MM.1S (cell line): ENCODE results near the gene UGT3A1.
"Not testable (repeated sequence)": the region's sequence is repeated elsewhere in the genome, so short reads cannot be mapped to it uniquely, and the experiment has no call there.

Experiments
- DNase-seq: peaks from one replicate; pipeline ENCODE4 v3.0.0-alpha.2; 2015
- H2AFZ ChIP-seq: fragments of 300-600 bp; sonication (generic); 2 replicates; pipeline ENCODE4 v1.6.0; 2016; ENCODE audit warnings: antibody characterized with exemption, low read length
- H3F3A ChIP-seq: fragments of 300-600 bp; sonication (generic); 2 replicates; pipeline ENCODE4 v1.6.1; 2016; ENCODE audit warnings: mild to moderate bottlenecking, antibody characterized with exemption, low read length, moderate library complexity, mixed read lengths; ENCODE audit not compliant: insufficient read depth
- H3K27ac ChIP-seq: fragments of 300-600 bp; sonication (generic); 2 replicates; pipeline ENCODE4 v1.5.1; 2016; ENCODE audit warnings: mild to moderate bottlenecking, low read length
- H3K27me3 ChIP-seq: fragments of 300-600 bp; sonication (generic); replicated peaks from 2 replicates; pipeline ENCODE4 v1.6.0; 2016; ENCODE audit warnings: low read length; ENCODE audit not compliant: insufficient read depth
- H3K36me3 ChIP-seq: fragments of 300-600 bp; sonication (generic); replicated peaks from 2 replicates; pipeline ENCODE4 v1.6.1; 2016; ENCODE audit warnings: mild to moderate bottlenecking, low read length, mixed read lengths; ENCODE audit not compliant: insufficient read depth
- H3K4me1 ChIP-seq: fragments of 300-600 bp; sonication (generic); 2 replicates; pipeline ENCODE4 v1.6.1; 2016; ENCODE audit warnings: low read length, mixed read lengths
- H3K4me2 ChIP-seq: fragments of 300-600 bp; sonication (generic); 2 replicates; pipeline ENCODE4 v1.6.0; 2016; ENCODE audit warnings: low read depth, low read length
- H3K4me3 ChIP-seq: fragments of 300-600 bp; sonication (generic); 2 replicates; pipeline ENCODE4 v1.5.1; 2016; ENCODE audit warnings: low read length, mixed read lengths
- H3K79me2 ChIP-seq: fragments of 300-600 bp; sonication (generic); 2 replicates; pipeline ENCODE4 v1.6.1; 2016; ENCODE audit warnings: mixed run types, low read length, mixed read lengths
- H3K9ac ChIP-seq: fragments of 300-600 bp; sonication (generic); 2 replicates; pipeline ENCODE4 v1.6.1; 2016; ENCODE audit warnings: low read length, mixed read lengths
- H3K9me2 ChIP-seq: fragments of 300-600 bp; sonication (generic); replicated peaks from 2 replicates; pipeline ENCODE4 v1.6.1; 2016; ENCODE audit warnings: mild to moderate bottlenecking, low read length, mixed read lengths; ENCODE audit not compliant: insufficient read depth
- H3K9me3 ChIP-seq: fragments of 300-600 bp; sonication (generic); replicated peaks from 2 replicates; pipeline ENCODE4 v1.6.1; 2016; ENCODE audit warnings: mild to moderate bottlenecking, low read length, mixed read lengths; ENCODE audit not compliant: insufficient read depth
- H4K20me1 ChIP-seq: fragments of 300-600 bp; sonication (generic); 2 replicates; pipeline ENCODE4 v1.6.1; 2016; ENCODE audit warnings: mild to moderate bottlenecking, low read length, moderate library complexity, mixed read lengths; ENCODE audit not compliant: insufficient read depth
- EZH2 ChIP-seq: fragments of 300-600 bp; sonication (generic); optimal IDR thresholded peaks from 2 replicates; pipeline ENCODE3; 2017; ENCODE audit warnings: low read depth, mild to moderate bottlenecking, antibody characterized with exemption, low read length, mixed read lengths
- EZH2phosphoT487 ChIP-seq: fragments of 300-600 bp; sonication (generic); IDR thresholded peaks from 2 replicates; pipeline ENCODE4 v1.6.1; 2018; ENCODE audit warnings: antibody characterized with exemption, low read length
- TF ChIP-seq, protein P1 (sequence below): fragments of 300-600 bp; sonication (generic); IDR thresholded peaks from 2 replicates; pipeline ENCODE4 v1.5.1; 2016; ENCODE audit warnings: antibody characterized with exemption, low read length, mixed read lengths

The UGT3A1 gene

DNA sequence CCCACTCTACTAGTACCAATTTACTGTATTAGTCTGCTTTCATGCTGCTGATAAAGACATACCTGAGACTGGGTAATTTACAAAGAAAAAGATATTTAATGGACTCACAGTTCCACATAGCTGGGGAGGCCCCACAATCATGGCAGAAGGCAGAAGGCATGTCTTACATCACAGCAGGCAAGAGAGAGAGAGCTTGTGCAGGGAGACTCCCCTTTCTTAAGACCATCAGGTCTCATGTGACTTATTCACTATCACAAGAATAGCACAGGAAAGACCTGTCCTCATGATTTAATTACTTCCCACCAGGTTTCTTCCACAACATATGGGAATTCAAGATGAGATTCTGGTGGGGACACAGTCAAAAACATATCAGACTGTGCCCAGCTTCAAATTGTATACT is 11.5 kb downstream of the UGT3A1 start:
- Histone ChIP-seq H3K4me2 (no peak overlapping the region), H3K9me2 (no peaks in the 10 kb centered on the region), H3K9ac (no peak overlapping the region), H3K36me3 (no peaks in the 10 kb centered on the region), H3K27ac (no peak overlapping the region), H3K9me3 (no peaks in the 10 kb centered on the region), H3F3A (no peaks in the 10 kb centered on the region), H4K20me1 (no peaks in the 10 kb centered on the region), H3K27me3 (no peaks in the 10 kb centered on the region), H2AFZ (no peak overlapping the region), H3K4me1 (no peaks in the 10 kb centered on the region), H3K79me2 (no peaks in the 10 kb centered on the region), H3K4me3 (no peak overlapping the region)
- TF ChIP-seq EZH2 (no peak), EZH2phosphoT487 (no peak)
- TF ChIP-seq, protein P1, sequence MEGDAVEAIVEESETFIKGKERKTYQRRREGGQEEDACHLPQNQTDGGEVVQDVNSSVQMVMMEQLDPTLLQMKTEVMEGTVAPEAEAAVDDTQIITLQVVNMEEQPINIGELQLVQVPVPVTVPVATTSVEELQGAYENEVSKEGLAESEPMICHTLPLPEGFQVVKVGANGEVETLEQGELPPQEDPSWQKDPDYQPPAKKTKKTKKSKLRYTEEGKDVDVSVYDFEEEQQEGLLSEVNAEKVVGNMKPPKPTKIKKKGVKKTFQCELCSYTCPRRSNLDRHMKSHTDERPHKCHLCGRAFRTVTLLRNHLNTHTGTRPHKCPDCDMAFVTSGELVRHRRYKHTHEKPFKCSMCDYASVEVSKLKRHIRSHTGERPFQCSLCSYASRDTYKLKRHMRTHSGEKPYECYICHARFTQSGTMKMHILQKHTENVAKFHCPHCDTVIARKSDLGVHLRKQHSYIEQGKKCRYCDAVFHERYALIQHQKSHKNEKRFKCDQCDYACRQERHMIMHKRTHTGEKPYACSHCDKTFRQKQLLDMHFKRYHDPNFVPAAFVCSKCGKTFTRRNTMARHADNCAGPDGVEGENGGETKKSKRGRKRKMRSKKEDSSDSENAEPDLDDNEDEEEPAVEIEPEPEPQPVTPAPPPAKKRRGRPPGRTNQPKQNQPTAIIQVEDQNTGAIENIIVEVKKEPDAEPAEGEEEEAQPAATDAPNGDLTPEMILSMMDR: no peak
- DNase-seq: no peak

DNA sequence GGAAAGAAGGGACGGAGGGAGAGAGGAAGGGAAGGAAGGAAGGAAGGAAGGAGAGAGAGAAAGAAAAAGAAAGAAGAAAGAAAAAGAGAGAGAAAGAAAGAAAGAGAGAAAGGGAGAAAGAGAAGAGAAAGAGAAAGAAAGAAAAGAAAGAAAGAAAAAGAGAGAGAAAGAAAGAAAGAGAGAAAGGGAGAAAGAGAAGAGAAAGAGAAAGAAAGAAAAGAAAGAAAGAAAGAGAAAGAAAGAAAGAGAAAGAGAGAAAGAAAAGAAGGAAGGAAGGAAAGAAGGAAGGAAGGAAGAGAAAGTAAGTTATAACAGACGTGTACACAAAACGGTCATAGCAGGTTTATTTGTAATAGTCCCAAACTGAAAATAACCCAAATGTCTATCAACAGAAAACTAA is 14.3 kb downstream of the UGT3A1 start:
- not testable (repeated sequence) for H4K20me1 ChIP-seq, H3K9me2 ChIP-seq, DNase-seq, H3K4me1 ChIP-seq, H3K9ac ChIP-seq, H2AFZ ChIP-seq, H3K27me3 ChIP-seq, H3K9me3 ChIP-seq, H3K4me3 ChIP-seq, H3K4me2 ChIP-seq, H3K27ac ChIP-seq, H3K36me3 ChIP-seq, H3K79me2 ChIP-seq, H3F3A ChIP-seq

DNA sequence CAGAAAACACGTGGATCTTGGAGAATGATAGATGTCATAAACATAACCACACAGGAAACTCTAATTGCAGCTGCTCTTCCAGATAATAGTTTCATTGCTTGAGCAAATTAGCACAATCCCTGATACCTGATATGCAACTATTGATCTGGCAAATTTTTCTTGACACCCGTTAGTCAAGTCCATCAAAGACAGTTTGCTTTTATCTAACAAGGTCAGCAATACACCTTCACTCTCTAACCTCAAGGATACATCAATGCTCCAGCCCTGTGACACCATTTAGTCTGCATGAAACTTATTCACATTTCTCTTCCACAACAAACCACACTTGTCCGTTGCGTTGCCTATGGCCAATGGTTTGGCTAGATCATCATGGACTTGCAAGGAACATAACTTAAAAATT is 16.6 kb downstream of the UGT3A1 start:
- Histone ChIP-seq H3K4me2 (no peak overlapping the region), H3F3A (no peaks in the 10 kb centered on the region), H2AFZ (no peak overlapping the region)

DNA sequence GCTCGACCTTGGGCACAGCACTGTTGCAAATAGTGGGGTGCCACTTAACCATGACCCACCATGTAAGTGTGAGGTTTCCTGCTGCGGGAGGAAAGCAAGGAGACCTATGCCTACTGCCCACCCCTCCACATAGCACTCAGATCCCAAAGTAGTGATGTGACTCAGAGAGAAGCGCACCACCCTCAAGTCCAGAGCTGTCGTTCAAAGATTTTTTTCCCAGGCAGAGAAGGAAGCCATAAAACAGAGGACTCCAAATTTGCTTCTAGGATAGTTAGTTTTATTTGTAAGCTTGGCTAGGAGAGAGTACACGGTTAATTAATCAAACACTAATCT is 19.3 kb downstream of the UGT3A1 start:
- H3K9me3 ChIP-seq: no peaks in the 10 kb centered on the region
- no peaks in the 10 kb centered on the region for H3K36me3 ChIP-seq
- no peak overlapping the region for H3K4me3 ChIP-seq
- no peak overlapping the region for H3K4me2 ChIP-seq
- H3K79me2 ChIP-seq: no peaks in the 10 kb centered on the region
- H3K27me3 ChIP-seq: no peaks in the 10 kb centered on the region
- no peak for DNase-seq
- H3K27ac ChIP-seq: no peak overlapping the region
- no peaks in the 10 kb centered on the region for H3K9me2 ChIP-seq
- H4K20me1 ChIP-seq: no peaks in the 10 kb centered on the region
- no peaks in the 10 kb centered on the region for H3F3A ChIP-seq
- no peak for TF ChIP-seq EZH2phosphoT487
- no peak for TF ChIP-seq EZH2
- TF ChIP-seq, protein P1: no peak
- H2AFZ ChIP-seq: no peak overlapping the region
- H3K4me1 ChIP-seq: no peaks in the 10 kb centered on the region
- no peak overlapping the region for H3K9ac ChIP-seq

More for the DNA sequence above, 16.6 kb downstream of the UGT3A1 start:
- Histone ChIP-seq H3K79me2 (no peaks in the 10 kb centered on the region), H3K9ac (no peak overlapping the region), H3K27me3 (no peaks in the 10 kb centered on the region), H4K20me1 (no peaks in the 10 kb centered on the region), H3K9me3 (no peaks in the 10 kb centered on the region), H3K4me3 (no peak overlapping the region), H3K36me3 (no peaks in the 10 kb centered on the region), H3K27ac (no peak overlapping the region), H3K4me1 (no peaks in the 10 kb centered on the region), H3K9me2 (no peaks in the 10 kb centered on the region)
- TF ChIP-seq, protein P1: no peak
- TF ChIP-seq EZH2phosphoT487 (no peak), EZH2 (no peak)
- DNase-seq: no peak
